HuH-7.5 (cell line): ENCODE data around the gene IRF1.
"Not testable (repeated sequence)": the region's sequence is repeated elsewhere in the genome, so short reads cannot be mapped to it uniquely, and the experiment has no call there.

ENCODE experiments used
- DNase-seq: peaks from one replicate; pipeline ENCODE4 v3.0.0; 2011; ENCODE audit warnings: low spot score

The IRF1 gene

DNA sequence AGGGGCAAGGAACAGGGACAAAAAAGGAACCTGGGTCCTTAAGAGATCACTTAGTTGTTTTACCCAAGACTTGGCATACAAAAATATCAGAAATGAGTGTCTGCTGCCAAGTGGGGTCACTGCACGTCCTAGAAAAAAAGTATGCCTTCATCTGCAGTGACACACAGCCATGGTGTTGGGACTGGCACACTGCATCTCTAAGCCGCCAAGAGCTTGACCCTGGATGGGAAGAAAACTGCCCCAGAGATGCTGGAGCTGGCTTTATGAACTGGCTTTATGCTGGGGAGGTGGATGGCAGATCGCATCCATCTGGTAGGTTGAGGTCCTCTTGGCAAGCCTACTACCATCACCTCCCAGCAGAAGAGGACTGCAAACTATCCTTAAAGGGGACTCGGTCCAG, 51.7 kb downstream of the IRF1 start:
- DNase-seq: no peak

DNA sequence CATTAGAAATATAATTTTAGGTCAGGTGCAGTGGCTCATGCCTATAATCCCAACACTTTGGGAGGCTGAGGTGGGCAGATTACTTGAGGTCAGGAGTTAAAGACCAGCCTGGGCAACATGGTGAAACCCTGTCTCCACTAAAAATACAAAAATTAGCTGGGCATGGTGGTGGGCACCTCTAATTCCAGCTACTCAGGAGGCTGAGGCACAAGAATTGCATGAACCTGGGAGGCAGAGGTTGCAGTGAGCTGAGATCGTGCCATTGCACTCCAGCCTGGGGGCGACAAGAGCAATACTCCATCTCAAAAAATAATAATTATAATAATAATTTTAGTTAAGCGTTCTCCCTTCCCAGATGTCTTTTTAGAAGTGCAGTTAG, 52.3 kb downstream of the IRF1 start:
- not testable (repeated sequence) for DNase-seq

- DNase-seq: no peak
Measured at GRCh38 chr5:132437604-132438266, 52.8 kb downstream of the IRF1 start.

DNA sequence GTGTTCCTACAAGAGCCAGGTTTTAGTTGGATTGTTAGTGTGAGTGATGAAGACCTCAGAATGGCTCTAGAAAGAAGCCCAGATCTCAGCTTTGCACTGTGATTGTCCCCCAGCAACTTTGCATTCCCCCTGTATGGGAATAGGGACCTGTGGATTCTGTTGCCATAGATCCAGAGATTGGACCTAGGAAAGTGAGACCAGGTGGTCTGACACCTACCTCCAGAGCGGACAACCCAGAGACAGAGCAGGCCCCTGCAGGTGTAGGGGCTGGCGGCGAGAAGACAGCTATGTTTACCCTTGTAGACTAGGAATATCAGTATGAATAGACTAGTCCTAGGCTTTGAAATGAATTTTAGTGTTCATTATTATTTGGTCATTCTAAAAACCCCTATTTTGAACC, 53.6 kb downstream of the IRF1 start:
- DNase-seq: no peak

- DNase-seq: no peak
Measured at GRCh38 chr5:132435886-132436285, 54.7 kb downstream of the IRF1 start.

DNA sequence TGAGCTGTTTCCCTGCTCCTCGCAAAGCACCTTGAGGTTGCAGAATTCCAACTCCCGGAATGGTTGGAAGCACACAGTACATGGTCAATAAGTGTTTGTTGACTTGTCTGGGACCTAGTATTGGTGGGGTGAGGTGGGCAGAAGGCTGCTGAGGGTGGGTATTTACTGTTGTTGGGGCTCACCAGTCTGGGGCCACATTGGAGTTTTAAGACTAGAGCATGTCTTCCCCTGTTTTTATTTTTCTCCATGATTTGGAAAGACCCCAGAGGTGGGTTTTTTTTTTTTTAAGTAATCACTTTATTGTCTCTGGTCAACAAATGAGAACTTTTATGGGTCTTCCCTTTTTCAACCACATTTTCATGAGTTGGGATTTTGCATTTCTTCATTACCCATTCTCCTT, 55.1 kb downstream of the IRF1 start:
- DNase-seq: no peak

DNA sequence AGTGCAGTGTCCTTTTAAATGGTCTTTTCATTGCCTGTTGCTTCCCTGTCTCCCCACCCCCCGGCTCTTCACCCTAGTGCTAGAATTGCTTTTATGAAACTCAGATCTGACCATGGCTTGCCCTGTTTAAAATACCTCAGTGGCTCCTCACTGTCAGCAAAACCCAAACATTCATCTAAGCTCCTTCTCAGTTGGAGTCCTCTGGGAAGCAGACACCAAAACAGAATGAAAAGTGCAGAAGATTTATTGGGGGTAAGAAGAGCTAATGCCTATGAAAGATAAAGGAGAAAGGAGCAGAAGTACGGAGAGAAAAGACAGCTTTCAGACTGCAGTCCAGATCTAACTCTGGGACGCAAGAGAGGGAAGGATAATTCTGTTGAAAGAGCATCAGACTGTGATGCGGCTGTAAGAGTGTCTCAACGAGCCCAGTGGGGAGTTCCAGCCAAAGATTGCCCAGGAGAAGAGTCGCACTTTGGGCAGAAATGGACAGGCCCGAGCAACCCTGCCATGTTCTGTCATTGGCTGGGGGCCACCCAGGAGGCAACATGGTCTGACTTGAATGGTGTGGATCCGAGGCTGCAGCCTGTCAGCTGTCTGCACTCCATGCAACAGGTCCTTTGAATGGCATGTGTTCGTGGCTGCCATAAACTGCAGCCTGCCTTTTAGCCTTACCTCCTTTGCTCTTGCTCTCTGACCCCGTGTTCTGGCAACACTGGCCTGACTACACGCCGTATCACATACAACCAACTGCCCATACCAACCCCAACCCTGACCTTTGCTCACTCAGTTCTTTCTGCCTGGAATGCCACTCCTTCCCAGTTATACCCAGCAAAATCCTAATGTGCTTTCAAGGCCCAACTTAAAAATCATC, 55.9 kb downstream of the IRF1 start:
- no peak for DNase-seq

DNA sequence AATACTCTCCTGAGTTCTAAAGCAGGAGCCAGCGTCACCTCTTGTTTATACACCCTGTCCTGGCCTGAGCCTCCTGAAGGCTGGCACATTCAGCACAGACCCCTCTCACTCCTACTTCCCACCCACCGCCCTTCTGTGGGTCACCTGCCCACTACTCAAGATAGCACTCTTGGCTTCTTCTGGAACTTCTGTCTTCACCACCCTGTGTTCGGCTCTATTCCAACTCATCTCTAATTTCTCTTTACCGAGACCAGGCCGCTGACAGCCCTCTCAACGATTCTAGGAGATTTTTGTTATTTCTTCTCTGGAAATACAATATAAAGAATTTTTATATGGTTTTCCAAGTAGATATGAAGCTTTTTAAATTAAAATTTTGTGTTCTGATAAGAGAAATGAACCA, 57.4 kb downstream of the IRF1 start:
- no peak for DNase-seq

DNA sequence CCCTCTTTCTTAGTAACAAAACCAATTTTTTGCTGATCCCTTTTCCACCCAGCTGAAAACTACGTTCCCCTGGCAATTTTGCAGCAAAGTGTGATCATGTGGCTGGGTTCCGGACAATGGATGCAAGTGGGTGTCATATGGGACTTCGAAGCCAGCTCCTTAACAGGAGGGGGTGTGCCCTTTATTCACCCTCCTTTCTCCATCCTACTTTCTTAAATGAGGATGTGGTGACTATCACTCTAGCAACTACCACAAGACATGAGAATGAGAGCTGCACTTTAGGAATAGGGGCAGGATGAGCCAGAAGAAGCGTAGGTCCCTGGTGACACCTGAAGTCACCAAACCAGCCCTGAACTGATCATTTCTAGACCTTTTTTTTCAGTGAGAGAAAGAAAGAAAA, 58.9 kb downstream of the IRF1 start:
- no peak for DNase-seq
